Activated CD4-positive, alpha-beta T cell treated with anti-CD3 and anti-CD28 coated beads, Interleukin-2, amount 50 U/mL, for 4 hours (primary cell): ENCODE measurements around the gene TMC4.

Experiments used
- DNase-seq, 2 experiments: peaks; one replicate each; pipeline ENCODE4 v3.0.0-alpha.2; 2020

TMC4 gene

GRCh38 chr19:54153731-54154326 lies 19.1 kb downstream of the TMC4 start:
- DNase-seq, result no peak

DNA sequence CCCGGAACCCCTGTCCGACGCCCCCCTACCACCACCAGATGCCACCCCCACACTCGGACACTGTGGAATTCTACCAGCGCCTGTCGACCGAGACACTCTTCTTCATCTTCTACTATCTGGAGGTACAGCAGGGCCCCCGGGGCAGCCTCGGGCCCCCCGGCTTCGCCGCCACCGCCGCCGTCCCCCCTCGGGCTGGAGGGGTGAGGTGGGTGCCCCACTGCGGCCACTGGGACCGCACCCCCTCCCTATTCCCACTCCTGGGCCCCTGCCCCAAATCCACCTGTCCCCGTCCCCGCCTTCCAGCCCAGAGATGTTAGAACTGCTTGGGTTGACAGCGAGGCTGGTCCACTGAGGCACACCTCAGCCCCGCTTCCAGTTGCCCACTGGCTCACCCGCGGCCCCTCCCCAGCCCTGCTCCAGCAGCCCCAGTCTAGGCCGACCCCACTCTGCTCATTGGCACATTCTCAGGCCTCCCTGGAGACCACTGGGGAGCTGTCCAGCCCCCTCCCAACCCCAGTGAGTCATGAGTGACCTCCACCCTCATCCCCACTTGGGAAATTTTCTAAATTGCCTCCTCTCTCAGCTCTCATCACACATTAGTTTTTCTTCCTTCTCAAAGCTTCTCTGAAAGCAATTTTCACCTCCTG lies 20.0 kb downstream of the TMC4 start:
- DNase-seq, result no peak

GRCh38 chr19:54152267-54152666 lies 20.7 kb downstream of the TMC4 start:
- no peak for DNase-seq

DNA sequence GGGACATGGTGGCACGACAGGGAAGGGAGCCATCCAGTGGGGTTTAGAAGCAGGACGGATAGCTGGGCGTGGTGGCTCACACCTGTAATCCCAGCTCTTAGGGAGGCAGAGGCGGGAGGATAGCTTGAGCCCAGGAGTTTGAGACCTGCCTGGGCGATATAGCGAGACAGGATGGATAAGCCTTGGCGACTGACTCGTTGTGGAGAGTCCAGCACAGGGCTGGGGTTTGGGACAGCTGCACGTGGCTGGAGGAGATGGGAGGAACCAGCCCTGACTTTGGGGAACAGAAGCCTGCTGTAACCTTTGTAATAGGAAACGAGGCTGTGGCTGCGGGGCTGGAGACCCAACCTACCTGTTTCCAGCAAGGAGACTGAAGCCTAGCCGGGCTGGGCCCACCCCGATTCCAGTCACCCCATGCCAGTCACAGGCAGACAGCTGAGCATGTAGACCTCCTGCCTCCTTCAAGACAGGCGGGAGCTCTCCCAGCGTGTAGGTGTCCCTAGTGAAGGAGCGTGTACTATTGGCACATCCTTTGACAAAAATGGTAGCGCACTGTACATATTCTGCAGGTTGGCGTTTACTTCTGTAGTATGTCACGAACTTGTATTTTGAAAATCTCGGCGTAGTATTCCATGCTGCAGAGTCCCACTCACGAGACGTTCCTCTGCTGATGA lies 21.5 kb downstream of the TMC4 start:
- no peak for DNase-seq

DNA sequence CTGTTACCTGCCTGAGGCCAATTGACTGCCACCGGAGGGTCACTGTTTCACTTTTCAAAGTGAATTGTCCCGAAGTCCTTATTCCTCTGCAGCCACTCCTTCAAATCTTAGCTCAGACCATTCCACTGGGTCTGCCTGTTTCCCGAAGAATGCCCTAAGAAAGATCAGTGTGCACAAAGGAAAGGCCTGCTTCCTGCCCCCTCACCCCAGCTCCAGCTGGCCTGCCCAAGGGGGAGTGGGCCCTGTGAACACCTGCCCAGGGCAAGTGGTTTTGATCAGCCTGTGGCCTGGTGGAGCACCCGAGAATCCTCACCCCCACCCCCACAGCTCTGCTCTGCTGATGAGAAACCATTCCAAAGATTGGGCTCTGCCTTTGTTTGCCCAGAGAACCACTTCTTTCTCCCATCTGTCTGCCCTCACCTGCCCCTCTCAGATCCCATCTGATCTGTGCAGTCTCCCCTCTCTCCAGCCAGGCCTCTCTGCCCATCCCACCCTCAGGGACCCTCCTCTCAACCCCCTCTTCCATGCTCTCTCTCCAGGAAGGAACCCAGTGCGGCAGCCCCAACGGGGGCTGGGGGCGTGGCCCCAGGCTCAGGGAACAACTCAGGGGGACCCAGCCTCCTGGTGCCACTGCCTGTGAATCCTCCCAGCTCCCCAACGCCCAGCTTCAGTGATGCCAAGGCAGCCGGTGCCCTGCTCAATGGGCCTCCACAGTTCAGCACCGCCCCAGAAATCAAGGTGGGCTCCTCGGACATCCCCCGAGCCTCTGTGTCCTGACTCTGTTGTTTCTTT lies 23.7 kb downstream of the TMC4 start:
- no peak for DNase-seq

DNA sequence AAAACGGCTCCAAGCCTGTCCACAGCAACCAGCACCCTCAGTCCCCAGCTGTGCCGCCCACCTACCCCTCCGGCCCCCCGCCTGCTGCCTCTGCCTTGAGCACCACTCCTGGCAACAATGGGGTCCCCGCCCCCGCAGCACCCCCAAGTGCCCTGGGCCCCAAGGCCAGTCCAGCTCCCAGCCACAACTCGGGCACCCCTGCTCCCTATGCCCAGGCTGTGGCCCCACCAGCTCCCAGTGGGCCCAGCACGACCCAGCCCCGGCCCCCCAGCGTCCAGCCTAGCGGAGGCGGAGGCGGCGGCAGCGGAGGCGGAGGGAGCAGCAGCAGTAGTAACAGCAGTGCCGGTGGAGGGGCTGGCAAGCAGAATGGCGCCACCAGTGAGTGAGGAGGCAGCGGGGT lies 24.8 kb downstream of the TMC4 start:
- no peak for DNase-seq

GRCh38 chr19:54147676-54148075 lies 25.3 kb downstream of the TMC4 start:
- no peak for DNase-seq

DNA sequence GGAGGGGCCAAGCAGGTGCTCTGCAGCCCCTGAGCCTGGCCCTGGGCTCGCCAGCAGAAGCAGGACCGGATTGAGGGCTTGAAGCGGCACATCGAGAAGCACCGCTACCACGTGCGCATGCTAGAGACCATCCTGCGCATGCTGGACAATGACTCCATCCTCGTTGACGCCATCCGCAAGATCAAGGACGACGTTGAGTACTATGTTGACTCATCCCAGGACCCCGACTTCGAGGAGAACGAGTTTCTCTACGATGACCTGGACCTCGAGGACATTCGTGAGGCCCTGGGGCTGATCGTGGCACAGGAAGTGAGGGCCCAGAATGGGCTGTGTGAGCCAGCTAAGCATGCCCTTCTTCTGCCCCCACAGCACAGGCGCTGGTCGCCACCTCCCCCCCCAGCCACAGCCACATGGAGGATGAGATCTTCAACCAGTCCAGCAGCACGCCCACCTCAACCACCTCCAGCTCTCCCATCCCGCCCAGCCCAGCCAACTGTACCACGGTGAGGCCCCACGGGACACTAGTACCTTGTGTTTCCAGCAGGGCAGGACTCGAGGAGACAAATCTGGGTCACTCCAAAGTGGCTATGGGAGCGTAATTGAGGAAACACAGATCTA lies 27.3 kb downstream of the TMC4 start:
- DNase-seq, result no peak

DNA sequence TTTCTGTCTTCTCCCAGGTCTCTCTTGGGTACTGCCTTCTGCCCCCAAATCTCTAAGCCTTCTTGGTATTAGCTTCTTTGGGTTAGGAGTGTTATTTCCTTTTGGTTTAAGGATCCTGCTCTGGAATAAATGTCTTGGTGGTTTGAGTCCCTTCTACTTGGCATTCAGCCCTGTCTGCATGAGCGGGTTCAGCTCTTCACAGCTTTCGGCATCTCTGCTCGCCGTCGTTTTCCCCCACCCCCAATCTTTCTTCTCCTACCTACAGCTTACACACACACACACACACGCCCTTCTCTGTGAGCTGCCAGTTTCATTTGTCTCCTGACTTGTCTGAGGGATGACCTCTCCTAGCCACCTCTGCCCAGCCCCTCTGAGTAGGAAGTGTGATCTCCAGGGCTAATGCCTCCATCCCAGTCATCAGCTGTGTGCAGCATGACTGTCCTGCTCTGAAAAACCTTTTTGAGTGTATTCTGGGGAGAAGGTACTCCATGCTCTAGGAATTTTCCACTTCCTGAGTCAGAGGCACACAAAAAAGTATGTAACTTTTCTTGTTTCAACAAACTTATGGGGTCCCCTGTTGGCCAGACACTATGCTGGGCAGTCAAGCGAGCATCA lies 30.7 kb downstream of the TMC4 start:
- no peak for DNase-seq

GRCh38 chr19:54141356-54141755 lies 31.6 kb downstream of the TMC4 start:
- no peak for DNase-seq

DNA sequence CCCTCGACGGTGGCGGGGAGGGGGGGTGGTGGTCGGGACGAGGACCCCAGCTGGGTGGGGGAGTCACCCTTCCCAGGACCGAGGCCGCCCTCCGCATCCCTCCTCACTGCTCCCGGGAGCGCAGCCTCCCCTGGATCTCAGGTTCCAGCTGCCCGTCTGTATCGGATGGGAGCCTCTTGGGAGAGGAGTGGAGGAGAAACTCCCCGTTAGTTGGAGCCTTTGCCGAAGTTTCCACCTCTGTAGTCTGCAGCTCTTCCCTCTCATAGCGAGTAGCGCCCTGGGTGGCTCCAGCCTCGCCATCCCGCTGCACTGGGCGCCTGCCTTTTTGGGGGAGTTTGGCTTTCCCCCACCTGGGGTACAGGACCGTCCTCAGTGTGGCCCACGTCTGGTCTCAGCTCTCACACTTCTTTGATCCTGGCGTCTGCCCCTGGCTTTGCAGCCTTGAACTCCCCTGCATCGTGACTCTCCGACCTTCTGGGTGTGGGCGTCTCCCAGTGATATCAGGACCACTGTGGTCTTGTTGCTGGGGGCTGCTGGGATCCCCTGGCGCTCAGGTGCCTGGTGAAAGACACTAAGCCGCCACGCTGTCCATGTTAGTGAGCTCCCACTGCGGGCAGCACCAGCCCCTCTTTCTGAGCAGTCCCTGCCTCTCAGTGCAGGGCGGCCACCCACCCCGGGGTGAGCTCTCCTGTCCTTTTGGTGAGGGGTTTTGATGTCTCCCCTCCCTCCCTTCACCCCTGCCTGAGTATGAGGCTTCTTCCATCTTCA lies 34.3 kb downstream of the TMC4 start:
- DNase-seq, result no peak

DNA sequence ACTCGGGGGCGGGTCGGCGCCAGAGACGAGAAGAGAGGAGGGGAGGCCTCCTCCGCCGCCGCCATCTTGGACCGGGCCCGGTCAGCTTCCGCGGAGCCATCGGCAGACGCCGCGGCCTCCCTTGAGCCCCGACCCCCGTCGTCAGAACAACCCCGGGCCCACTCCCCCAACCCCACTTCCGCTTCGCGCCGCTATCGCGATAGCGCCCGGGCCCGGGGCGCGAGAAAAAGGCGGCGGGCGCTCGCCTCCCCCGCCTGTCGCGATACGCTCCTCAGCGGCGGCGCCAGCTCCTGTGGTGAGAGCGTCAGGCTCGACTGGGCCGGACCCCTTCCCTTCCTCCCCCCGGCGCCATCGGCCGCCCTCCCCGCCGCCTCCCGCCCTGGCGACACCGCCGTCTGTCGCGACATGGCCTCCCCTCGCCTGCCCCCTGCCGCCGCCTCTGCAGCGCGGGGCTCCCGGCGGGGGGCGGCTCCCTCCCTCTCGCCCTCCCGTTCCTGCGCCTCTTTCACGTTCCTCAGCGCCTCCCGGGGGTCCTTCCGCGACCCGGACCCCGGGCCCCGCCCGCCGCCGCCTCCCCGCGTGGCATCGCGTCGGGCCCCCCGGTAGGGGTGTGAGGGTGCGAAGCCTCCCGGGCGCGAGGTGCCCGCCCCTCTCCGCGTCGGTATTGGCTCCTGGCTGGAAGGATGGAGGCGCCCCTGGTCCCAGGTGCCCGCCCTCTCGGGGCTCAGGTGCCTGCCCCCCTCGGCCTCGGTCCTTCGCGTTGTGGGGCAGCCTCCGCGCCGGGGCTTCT lies 35.1 kb downstream of the TMC4 start, which contains the start of gene CNOT3:
Gene CNOT3, plus strand, starts transcription at position 64 of the 790 bp plus-strand sequence. CDS start 5,217 bp downstream, outside the sequence.
- no peak for DNase-seq

DNA sequence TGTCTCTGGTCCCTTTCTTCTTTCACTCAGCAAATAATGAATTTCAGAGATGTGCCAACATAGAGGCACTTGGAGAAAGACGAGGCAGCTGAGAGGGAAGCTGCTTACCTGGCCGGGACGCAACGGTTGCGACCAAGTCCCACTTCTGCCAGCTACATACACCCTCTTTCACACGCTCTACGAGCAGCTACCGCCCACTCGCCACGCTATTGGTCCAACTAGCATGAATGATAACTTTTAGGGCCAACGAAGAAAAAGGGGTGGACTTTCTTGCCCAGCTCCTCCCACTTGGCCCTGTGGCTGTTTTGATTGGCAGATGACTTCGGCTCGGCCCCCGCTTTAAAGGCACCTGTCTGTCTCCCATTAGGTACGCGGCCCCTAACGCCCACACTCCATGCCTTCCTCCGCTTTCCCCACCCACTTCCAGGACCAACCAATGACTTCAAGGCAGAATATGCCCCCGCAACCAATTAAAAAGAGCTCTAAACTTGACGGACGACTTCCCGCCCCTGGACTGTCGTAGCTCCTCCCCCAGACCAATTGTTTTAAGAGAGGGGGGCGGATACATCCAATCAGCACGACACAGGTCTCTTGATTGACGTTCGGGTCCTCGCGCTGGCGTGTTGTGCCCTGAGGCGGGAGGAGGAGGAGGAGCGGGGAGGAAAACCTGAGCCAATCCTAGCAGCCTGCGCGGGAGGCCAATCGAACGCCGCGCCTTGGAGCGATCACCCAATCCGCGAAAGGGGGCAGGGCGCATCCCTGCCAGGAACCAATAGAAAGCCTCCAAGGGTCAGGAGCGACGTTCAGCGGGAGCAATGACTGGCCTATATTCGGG lies 35.9 kb downstream of the TMC4 start:
- DNase-seq, result peak; percentile 99

GRCh38 chr19:54136086-54136863 lies 36.7 kb downstream of the TMC4 start:
- DNase-seq, result no peak

- DNase-seq, result no peak
These were observed 38.9 kb downstream of the TMC4 start for GRCh38 chr19:54133957-54134590.

DNA sequence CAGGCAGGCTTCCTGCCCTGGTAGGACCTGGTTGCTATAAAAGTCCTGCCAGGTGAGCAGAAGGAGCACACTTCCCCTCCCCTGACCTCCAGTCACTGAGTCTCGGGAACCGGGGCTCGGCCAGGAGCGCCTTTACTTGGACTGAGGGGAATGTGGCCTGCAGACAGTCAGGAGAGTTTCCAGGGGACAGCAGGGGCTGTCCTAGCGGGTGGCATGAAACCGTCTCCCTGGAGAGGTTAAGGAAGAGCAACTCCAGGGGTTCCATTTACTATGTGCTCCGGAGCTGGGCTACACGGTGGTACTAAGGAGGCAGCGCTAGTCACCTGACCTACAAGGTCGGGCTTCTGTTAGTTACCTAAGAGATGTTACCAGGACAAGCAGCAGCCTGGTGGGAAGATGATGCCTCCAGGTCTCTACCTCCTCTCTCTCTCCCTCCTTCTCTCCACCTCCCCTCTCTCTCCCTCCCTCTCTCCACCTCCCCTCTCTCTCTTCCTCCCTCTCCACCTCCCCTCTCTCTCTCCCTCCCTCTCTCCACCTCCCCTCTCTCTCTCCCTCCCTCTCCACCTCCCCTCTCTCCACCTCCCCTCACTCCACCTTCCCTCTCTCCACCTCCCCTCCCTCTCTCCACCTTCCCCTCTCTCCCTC lies 39.5 kb downstream of the TMC4 start:
- DNase-seq, result no peak

DNA sequence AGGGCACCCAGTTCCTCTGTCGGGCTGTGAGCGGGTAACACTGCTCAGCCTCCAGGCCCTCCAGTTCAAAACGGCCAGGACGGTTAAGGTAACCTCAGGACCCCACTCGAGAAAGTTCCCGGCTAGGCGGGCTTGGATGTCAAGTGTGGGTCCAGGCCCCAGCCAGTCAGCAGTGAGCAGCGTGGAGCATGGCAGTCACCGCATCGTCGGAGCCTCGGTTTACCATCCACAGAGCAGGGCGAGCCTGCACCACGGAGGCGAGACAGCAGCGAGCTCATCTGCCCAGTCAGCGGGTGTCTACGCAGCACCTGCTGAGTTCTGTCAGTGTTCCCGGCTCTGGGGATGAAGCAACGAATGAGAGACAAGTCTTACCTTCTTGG lies 43.4 kb downstream of the TMC4 start:
- no peak for DNase-seq
